HFFc6 (cell line): ENCODE data around the gene SNTG2. TPM values are rescaled to one million over a fixed set of nuclear protein-coding genes. Genes with fewer than 3 reads are reported as not detected.

Source experiments
- DNase-seq: peaks from one replicate; pipeline ENCODE4 v3.0.0-alpha.2; 2018
- H3K27ac Mint-ChIP-seq: 2 replicates; pipeline ENCODE4 v1.8.0; 2020; ENCODE audit warnings: mild to moderate bottlenecking, mixed read lengths
- H3K27me3 Mint-ChIP-seq: 2 replicates; pipeline ENCODE4 v1.8.0; 2021; ENCODE audit warnings: mild to moderate bottlenecking, moderate library complexity, mixed read lengths; ENCODE audit not compliant: insufficient read depth
- H3K36me3 Mint-ChIP-seq: 2 replicates; pipeline ENCODE4 v1.8.0; 2021; ENCODE audit warnings: low read depth, mixed read lengths
- H3K4me1 Mint-ChIP-seq: 2 replicates; pipeline ENCODE4 v1.8.0; 2020; ENCODE audit warnings: low read depth, mixed read lengths
- H3K4me3 Mint-ChIP-seq: 2 replicates; pipeline ENCODE4 v1.8.0; 2020; ENCODE audit warnings: mild to moderate bottlenecking, moderate library complexity, mixed read lengths
- H3K9me3 Mint-ChIP-seq: 2 replicates; pipeline ENCODE4 v1.8.0; 2020; ENCODE audit warnings: mild to moderate bottlenecking, mixed read lengths
- total RNA-seq, 6 experiments: library from RNA; stranded (reverse); fragmentation: NEBNext Ultra II Directional; extraction: Animal tissue kit (Norgen Biotek cat#: 25700); gene quantifications; 2 replicates in 1 of 6; 3 replicates in 5 of 6; pipeline ENCODE4 v1.2.3, GENCODE V29; 2021
- TF ChIP-seq, protein P1 (sequence below): fragments of 200-600 bp; sonication (generic); IDR thresholded peaks from 2 replicates; pipeline ENCODE4 v1.5.0; 2021; ENCODE audit warnings: antibody characterized with exemption, mild to moderate bottlenecking

SNTG2 gene
- total RNA-seq, 6 experiments from 2014 or later, result not detected

DNA sequence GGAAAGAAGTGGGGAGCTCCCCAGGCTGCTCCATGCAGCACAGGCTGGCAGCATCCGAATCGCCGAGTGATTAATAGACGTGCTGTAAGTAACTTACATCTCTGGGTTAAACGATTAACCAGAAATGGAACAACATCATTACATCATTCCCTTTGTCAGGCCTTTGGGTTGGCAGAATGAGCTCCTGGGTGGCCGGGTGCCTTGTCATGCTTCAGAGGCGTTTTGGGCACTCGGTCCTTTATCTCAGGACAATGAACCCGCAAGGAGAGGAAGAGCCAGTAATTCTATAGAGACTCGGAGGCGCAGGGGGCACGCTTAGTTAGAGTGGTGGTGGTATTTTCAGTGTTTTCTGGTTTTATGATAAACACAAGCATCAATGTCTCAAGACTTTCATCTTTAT, 315.7 kb downstream of the SNTG2 start:
- Mint-ChIP-seq H3K9me3 (peaks cover 49% of the 10 kb centered on the region; the same call in 1 of the 2 replicates), H3K4me3 (no peak overlapping the region), H3K4me1 (no peaks in the 10 kb centered on the region)

DNA sequence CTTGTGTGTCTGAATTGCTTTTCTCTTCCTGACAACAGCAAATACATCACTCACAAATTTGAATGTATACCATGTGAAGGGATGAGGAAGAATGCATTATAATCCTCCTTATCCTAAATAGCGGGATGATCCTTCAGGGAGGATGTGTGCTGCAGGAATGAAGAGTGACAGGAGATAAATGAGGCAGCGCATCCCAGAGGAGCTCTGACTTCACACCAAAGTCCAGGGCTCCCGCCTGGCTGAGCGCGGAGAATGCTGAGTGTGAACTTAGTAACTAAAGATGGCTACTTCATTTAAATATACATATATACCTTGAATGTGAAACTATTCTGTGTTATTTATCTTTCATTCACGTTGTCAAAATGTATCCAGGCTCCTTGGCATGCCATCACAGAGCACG, 317.4 kb downstream of the SNTG2 start:
- Mint-ChIP-seq H3K27me3 (peaks cover 5% of the 10 kb centered on the region), H3K27ac (no peak overlapping the region), H3K4me1 (no peaks in the 10 kb centered on the region), H3K36me3 (no peaks in the 10 kb centered on the region), H3K9me3 (peaks cover 42% of the 10 kb centered on the region; the same call in 1 of the 2 replicates), H3K4me3 (no peak overlapping the region)
- TF ChIP-seq, protein P1, sequence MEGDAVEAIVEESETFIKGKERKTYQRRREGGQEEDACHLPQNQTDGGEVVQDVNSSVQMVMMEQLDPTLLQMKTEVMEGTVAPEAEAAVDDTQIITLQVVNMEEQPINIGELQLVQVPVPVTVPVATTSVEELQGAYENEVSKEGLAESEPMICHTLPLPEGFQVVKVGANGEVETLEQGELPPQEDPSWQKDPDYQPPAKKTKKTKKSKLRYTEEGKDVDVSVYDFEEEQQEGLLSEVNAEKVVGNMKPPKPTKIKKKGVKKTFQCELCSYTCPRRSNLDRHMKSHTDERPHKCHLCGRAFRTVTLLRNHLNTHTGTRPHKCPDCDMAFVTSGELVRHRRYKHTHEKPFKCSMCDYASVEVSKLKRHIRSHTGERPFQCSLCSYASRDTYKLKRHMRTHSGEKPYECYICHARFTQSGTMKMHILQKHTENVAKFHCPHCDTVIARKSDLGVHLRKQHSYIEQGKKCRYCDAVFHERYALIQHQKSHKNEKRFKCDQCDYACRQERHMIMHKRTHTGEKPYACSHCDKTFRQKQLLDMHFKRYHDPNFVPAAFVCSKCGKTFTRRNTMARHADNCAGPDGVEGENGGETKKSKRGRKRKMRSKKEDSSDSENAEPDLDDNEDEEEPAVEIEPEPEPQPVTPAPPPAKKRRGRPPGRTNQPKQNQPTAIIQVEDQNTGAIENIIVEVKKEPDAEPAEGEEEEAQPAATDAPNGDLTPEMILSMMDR, result no peak
- no peak for DNase-seq

More for the DNA sequence above, 315.7 kb downstream of the SNTG2 start:
- TF ChIP-seq, protein P1, result no peak
- no peak overlapping the region for H3K27ac Mint-ChIP-seq
- DNase-seq, result no peak
- H3K36me3 Mint-ChIP-seq, result no peaks in the 10 kb centered on the region
- peaks cover 5% of the 10 kb centered on the region for H3K27me3 Mint-ChIP-seq

DNA sequence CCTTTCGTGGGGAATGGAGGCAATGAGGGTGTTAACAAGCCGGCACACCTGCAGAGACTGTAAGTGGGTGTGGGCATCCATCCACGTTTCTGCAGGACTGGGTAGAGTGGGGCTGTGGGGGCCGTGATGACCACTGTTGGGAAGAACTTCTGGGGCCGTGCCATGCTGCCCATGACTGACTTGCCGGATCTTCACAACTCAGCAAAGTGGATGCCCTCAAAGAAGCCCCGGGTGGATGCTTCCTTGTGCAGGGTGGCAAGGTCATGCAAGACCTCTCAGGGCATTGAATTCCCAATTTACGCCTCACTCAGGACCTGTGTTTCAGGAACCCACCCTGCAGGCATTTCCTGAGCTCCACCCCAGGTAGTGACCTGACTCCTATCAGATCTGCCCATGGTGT, 319.2 kb downstream of the SNTG2 start:
- H3K4me1 Mint-ChIP-seq, result no peaks in the 10 kb centered on the region
- H3K27me3 Mint-ChIP-seq, result peaks cover 5% of the 10 kb centered on the region
- no peak overlapping the region for H3K4me3 Mint-ChIP-seq
- TF ChIP-seq, protein P1, result no peak
- H3K27ac Mint-ChIP-seq, result no peak overlapping the region
- DNase-seq, result no peak
- peaks cover 39% of the 10 kb centered on the region; the same call in 1 of the 2 replicates for H3K9me3 Mint-ChIP-seq
- no peaks in the 10 kb centered on the region for H3K36me3 Mint-ChIP-seq

DNA sequence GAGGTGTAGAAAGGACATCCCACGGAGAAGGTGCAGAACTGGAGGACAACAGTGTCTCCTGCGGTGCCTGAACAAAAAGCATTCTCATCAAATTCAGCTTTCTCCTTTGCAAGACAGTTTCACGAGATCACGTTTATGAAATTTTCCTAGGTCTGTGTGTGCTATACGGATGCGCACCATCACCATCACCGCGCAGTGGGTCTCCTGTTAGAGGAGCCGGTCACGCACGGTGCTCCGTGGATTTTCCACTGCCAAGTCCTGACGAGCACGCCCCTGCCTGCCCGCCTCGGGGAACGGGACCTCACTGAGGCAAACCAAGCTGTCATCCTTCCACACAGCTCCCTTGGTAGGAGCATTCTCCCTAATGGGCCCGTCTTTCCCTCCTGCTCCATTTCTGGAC, 322.2 kb downstream of the SNTG2 start:
- TF ChIP-seq, protein P1, result no peak
- Mint-ChIP-seq H3K4me1 (no peaks in the 10 kb centered on the region), H3K27ac (no peak overlapping the region), H3K9me3 (peaks cover 22% of the 10 kb centered on the region; the same call in 1 of the 2 replicates), H3K36me3 (no peaks in the 10 kb centered on the region), H3K27me3 (no peaks in the 10 kb centered on the region), H3K4me3 (no peak overlapping the region)
- no peak for DNase-seq

DNA sequence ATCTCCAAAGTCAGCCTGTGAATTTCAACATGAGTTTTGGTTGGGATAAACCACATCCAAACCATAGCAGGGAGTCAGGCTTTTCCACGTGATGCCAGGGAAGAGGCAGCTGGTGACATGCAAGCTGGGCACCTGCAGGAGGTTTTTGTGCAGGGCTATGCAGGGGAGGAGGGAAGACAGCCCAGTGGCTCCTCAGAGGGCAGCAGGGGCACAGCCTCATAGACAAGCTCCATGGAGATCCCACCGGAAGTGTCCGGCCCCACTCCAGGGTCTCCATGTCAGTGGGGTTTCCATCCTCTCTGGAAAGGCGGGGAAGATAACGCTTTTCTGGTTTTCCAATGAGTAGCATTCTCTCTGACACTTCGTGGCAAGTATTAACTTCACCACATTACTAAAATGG, 327.0 kb downstream of the SNTG2 start:
- no peak overlapping the region for H3K4me3 Mint-ChIP-seq
- TF ChIP-seq, protein P1, result no peak
- no peaks in the 10 kb centered on the region for H3K36me3 Mint-ChIP-seq
- H3K27ac Mint-ChIP-seq, result no peak overlapping the region
- H3K4me1 Mint-ChIP-seq, result no peaks in the 10 kb centered on the region
- peaks cover 17% of the 10 kb centered on the region; the same call in 1 of the 2 replicates for H3K9me3 Mint-ChIP-seq
- DNase-seq, result no peak
- no peaks in the 10 kb centered on the region for H3K27me3 Mint-ChIP-seq

DNA sequence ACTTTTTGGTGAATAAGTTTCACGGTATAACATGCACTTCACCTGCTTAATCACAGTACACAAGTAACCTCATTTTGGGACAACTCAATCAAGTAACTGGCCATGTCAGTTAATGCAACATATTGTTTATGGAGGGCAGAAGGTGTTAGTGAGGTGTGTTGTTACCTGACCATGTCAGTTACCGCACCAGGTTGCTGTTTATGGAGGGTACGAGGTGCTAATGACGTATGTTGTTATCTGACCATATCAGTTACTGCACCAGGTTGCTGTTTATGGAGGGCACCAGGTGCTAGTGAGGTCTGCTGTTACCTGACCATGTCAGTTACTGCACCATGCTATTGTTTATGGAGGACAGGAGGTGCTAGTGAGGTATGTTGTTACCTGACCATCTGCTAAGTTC, 327.5 kb downstream of the SNTG2 start:
- no peak overlapping the region for H3K4me3 Mint-ChIP-seq
- TF ChIP-seq, protein P1, result no peak
- DNase-seq, result no peak
- no peak overlapping the region for H3K27ac Mint-ChIP-seq
- H3K27me3 Mint-ChIP-seq, result no peaks in the 10 kb centered on the region; the same call in 1 of the 2 replicates
- H3K36me3 Mint-ChIP-seq, result no peaks in the 10 kb centered on the region
- peaks cover 15% of the 10 kb centered on the region; the same call in 1 of the 2 replicates for H3K9me3 Mint-ChIP-seq
- no peaks in the 10 kb centered on the region for H3K4me1 Mint-ChIP-seq
